WERI-Rb-1 (cell line): ENCODE measurements around the gene LMOD3.

Experiments
- DNase-seq: peaks from one replicate; pipeline ENCODE4 v3.0.0-alpha.2; 2020
- H3K27ac ChIP-seq: fragments of 250-450 bp; sonication (Bioruptor Pico); 2 replicates; pipeline ENCODE4 v1.5.1; 2020; ENCODE audit warnings: mild to moderate bottlenecking, moderate library complexity
- H3K27me3 ChIP-seq: fragments of 250-450 bp; sonication (Bioruptor Pico); 2 replicates; pipeline ENCODE4 v1.5.1; 2021; ENCODE audit warnings: mild to moderate bottlenecking, low read depth, moderate library complexity; ENCODE audit not compliant: insufficient read depth, severe bottlenecking
- H3K36me3 ChIP-seq: fragments of 250-450 bp; sonication (Bioruptor Pico); 2 replicates; pipeline ENCODE4 v1.5.1; 2020; ENCODE audit warnings: mild to moderate bottlenecking, moderate library complexity
- H3K4me3 ChIP-seq: 2 replicates; pipeline ENCODE4 v1.5.1; 2011; ENCODE audit warnings: low read depth, mild to moderate bottlenecking, control low read depth, low read length
- H3K9me3 ChIP-seq: fragments of 250-450 bp; sonication (Bioruptor Pico); 2 replicates; pipeline ENCODE4 v1.5.1; 2021; ENCODE audit warnings: mild to moderate bottlenecking, moderate library complexity; ENCODE audit not compliant: severe bottlenecking
- TF ChIP-seq, protein P1 (sequence below): IDR thresholded peaks from 2 replicates; pipeline ENCODE4 v1.5.1; 2011; ENCODE audit warnings: low read depth, mild to moderate bottlenecking, control low read depth, inconsistent platforms, low read length

LMOD3 gene

GRCh38 chr3:69107841-69108240 is 14.6 kb downstream of the LMOD3 start:
- Histone ChIP-seq H3K9me3 (no peaks in the 10 kb centered on the region), H3K27me3 (no peaks in the 10 kb centered on the region), H3K4me3 (no peak overlapping the region), H3K36me3 (no peaks in the 10 kb centered on the region), H3K27ac (peak overlapping the region; percentile 23; the same call in 1 of the 2 replicates)
- TF ChIP-seq, protein P1, sequence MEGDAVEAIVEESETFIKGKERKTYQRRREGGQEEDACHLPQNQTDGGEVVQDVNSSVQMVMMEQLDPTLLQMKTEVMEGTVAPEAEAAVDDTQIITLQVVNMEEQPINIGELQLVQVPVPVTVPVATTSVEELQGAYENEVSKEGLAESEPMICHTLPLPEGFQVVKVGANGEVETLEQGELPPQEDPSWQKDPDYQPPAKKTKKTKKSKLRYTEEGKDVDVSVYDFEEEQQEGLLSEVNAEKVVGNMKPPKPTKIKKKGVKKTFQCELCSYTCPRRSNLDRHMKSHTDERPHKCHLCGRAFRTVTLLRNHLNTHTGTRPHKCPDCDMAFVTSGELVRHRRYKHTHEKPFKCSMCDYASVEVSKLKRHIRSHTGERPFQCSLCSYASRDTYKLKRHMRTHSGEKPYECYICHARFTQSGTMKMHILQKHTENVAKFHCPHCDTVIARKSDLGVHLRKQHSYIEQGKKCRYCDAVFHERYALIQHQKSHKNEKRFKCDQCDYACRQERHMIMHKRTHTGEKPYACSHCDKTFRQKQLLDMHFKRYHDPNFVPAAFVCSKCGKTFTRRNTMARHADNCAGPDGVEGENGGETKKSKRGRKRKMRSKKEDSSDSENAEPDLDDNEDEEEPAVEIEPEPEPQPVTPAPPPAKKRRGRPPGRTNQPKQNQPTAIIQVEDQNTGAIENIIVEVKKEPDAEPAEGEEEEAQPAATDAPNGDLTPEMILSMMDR, result no peak
- peak; percentile 42 for DNase-seq

GRCh38 chr3:69105320-69105719 is 17.1 kb downstream of the LMOD3 start:
- Histone ChIP-seq H3K36me3 (no peaks in the 10 kb centered on the region; the same call in 1 of the 2 replicates), H3K9me3 (no peaks in the 10 kb centered on the region), H3K4me3 (no peak overlapping the region), H3K27ac (no peak overlapping the region), H3K27me3 (no peaks in the 10 kb centered on the region)
- DNase-seq, result no peak
- TF ChIP-seq, protein P1, result no peak

GRCh38 chr3:69104586-69104985 is 17.8 kb downstream of the LMOD3 start:
- Histone ChIP-seq H3K27ac (no peak overlapping the region), H3K4me3 (no peak overlapping the region), H3K27me3 (no peaks in the 10 kb centered on the region), H3K36me3 (no peaks in the 10 kb centered on the region; the same call in 1 of the 2 replicates), H3K9me3 (no peaks in the 10 kb centered on the region)
- TF ChIP-seq, protein P1, result no peak
- DNase-seq, result no peak

DNA sequence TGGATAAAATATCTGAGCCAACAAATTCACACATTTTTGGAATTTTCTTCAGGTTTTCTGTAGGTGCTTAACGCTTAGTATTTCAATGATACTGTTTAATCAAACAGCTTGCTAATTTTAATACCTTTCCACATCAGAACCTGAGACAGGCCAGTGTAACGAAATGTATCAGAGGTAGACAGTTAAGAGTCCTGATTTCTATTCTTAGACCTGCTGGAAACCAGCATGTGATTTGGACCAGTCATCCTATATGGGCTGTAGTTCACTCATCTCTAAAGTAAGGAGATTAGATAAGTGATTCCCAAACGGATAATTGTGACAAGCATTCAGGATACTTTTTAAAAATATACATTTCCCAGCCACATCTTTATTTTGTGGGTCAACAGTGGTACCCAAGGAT is 19.3 kb downstream of the LMOD3 start:
- Histone ChIP-seq H3K36me3 (no peaks in the 10 kb centered on the region; the same call in 1 of the 2 replicates), H3K4me3 (no peak overlapping the region), H3K27me3 (no peaks in the 10 kb centered on the region), H3K9me3 (no peaks in the 10 kb centered on the region), H3K27ac (no peak overlapping the region)
- TF ChIP-seq, protein P1, result no peak
- DNase-seq, result no peak

- no peaks in the 10 kb centered on the region; the same call in 1 of the 2 replicates for H3K36me3 ChIP-seq
Measured at GRCh38 chr3:69102384-69102783, 20.0 kb downstream of the LMOD3 start.

More at GRCh38 chr3:69102384-69102783, 20.0 kb downstream of the LMOD3 start:
- no peaks in the 10 kb centered on the region for H3K9me3 ChIP-seq
- TF ChIP-seq, protein P1, result no peak
- no peak overlapping the region for H3K27ac ChIP-seq
- H3K27me3 ChIP-seq, result no peaks in the 10 kb centered on the region
- no peak overlapping the region for H3K4me3 ChIP-seq
- DNase-seq, result no peak
